GM18520 (cell line): Measurements from ENCODE around the gene DPYD.
"Not testable (repeated sequence)": the region's sequence is repeated elsewhere in the genome, so short reads cannot be mapped to it uniquely, and the experiment has no call there.

Experiments used
- ATAC-seq: cut with Tn5 transposase; IDR thresholded peaks from one replicate; pipeline ENCODE4 v1.9.1; 2021; ENCODE audit not compliant: unreplicated experiment

Gene DPYD

GRCh38 chr1:97379387-97380075, 541.3 kb downstream of the DPYD start:
- no peak for ATAC-seq

- ATAC-seq, result no peak
Observed at GRCh38 chr1:97378596-97378995, 542.2 kb downstream of the DPYD start.

GRCh38 chr1:97377432-97378034, 543.3 kb downstream of the DPYD start:
- ATAC-seq, result no peak

- ATAC-seq, result no peak
Observed at GRCh38 chr1:97373000-97373399, 547.8 kb downstream of the DPYD start.

- no peak for ATAC-seq
Observed at GRCh38 chr1:97372531-97372930, 548.3 kb downstream of the DPYD start.

- ATAC-seq, result no peak
Observed at GRCh38 chr1:97368296-97368695, 552.5 kb downstream of the DPYD start.

- ATAC-seq, result no peak
Observed at GRCh38 chr1:97366984-97367383, 553.9 kb downstream of the DPYD start.

GRCh38 chr1:97365026-97365425, 555.8 kb downstream of the DPYD start:
- ATAC-seq, result no peak

GRCh38 chr1:97364086-97364485, 556.7 kb downstream of the DPYD start:
- ATAC-seq, result no peak

- ATAC-seq, result no peak
Observed at GRCh38 chr1:97356309-97356708, 564.5 kb downstream of the DPYD start.

GRCh38 chr1:97352936-97353382, 567.9 kb downstream of the DPYD start:
- ATAC-seq, result no peak

- no peak for ATAC-seq
Observed at GRCh38 chr1:97351846-97352245, 569.0 kb downstream of the DPYD start.

GRCh38 chr1:97350662-97351061, 570.2 kb downstream of the DPYD start:
- ATAC-seq, result no peak

GRCh38 chr1:97350241-97350640, 570.6 kb downstream of the DPYD start:
- ATAC-seq, result no peak

GRCh38 chr1:97349794-97350193, 571.0 kb downstream of the DPYD start:
- not testable (repeated sequence) for ATAC-seq

- ATAC-seq, result no peak
Observed at GRCh38 chr1:97348599-97349265, 572.1 kb downstream of the DPYD start.

- no peak for ATAC-seq
Observed at GRCh38 chr1:97340951-97341350, 579.9 kb downstream of the DPYD start.

- no peak for ATAC-seq
Observed at GRCh38 chr1:97338347-97338746, 582.5 kb downstream of the DPYD start.

GRCh38 chr1:97337250-97338030, 583.4 kb downstream of the DPYD start:
- no peak for ATAC-seq

- ATAC-seq, result no peak
Observed at GRCh38 chr1:97334454-97334853, 586.4 kb downstream of the DPYD start.

- no peak for ATAC-seq
Observed at GRCh38 chr1:97332716-97333115, 588.1 kb downstream of the DPYD start.
